HepG2 (cell line): ENCODE results near the gene PIAS1. TPM values are rescaled to one million over a fixed set of nuclear protein-coding genes. Genes with fewer than 3 reads are reported as not detected.

Experiments used
- BCL6 ChIP-seq: IDR thresholded peaks from 2 replicates; pipeline ENCODE4 v1.6.1; 2016; ENCODE audit warnings: missing genetic modification reagents, missing compliant biosample characterization
- CCDC6 ChIP-seq: sonication (generic); formaldehyde crosslinking; IDR thresholded peaks from 2 replicates; pipeline ENCODE4 v1.8.1; 2022; ENCODE audit warnings: mild to moderate bottlenecking, missing genetic modification reagents, moderate library complexity
- KDM5A ChIP-seq: fragments of 200-600 bp; sonication (generic); IDR thresholded peaks from 2 replicates; pipeline ENCODE4 v1.7.0; 2018; ENCODE audit warnings: antibody characterized with exemption, mild to moderate bottlenecking, low read length, borderline replicate concordance
- MXI1 ChIP-seq: IDR thresholded peaks from 3 replicates; pipeline ENCODE4 v1.6.1; 2012; ENCODE audit warnings: low read depth, low read length, inconsistent platforms, borderline replicate concordance
- NFYB ChIP-seq: sonication (generic); formaldehyde crosslinking; IDR thresholded peaks from 2 replicates; pipeline ENCODE4 v1.4.0; 2020; ENCODE audit warnings: missing genetic modification reagents
- RBM39 ChIP-seq: fragments of 200-400 bp; formaldehyde crosslinking; IDR thresholded peaks from one replicate; pipeline ENCODE4 v1.6.1; 2018; ENCODE audit warnings: antibody characterized with exemption, mild to moderate bottlenecking, low read depth, low read length; ENCODE audit not compliant: poor library complexity, severe bottlenecking
- SMC3 ChIP-seq: IDR thresholded peaks from 2 replicates; pipeline ENCODE4 v1.6.1; 2011; ENCODE audit warnings: low read length, improper control_type of control experiment
- SOX6 ChIP-seq, 2 experiments: fragments of 450-650 bp in 1 of 2; sonication (generic) in 1 of 2; formaldehyde crosslinking in 1 of 2; IDR thresholded peaks; 2 replicates each; pipeline versions ENCODE4 v1.4.0 to v1.6.1; 2017 to 2020; ENCODE audit warnings: antibody characterized with exemption in 1 of 2, mild to moderate bottlenecking in 1 of 2, missing genetic modification reagents in 1 of 2
- USF2 ChIP-seq, 2 experiments: sonication (generic) in 1 of 2; formaldehyde crosslinking in 1 of 2; IDR thresholded peaks; 2 replicates each; pipeline versions ENCODE4 v1.5.1 to v1.6.1; 2011 to 2020; ENCODE audit warnings: borderline replicate concordance in 1 of 2, low read depth in 1 of 2, low read length in 1 of 2, mild to moderate bottlenecking in 1 of 2, missing genetic modification reagents in 1 of 2, moderate library complexity in 1 of 2
- ZFP90 ChIP-seq: sonication (generic); formaldehyde crosslinking; IDR thresholded peaks from 2 replicates; pipeline ENCODE4 v1.8.0; 2022; ENCODE audit warnings: missing genetic modification reagents, mild to moderate bottlenecking, inconsistent platforms, borderline replicate concordance
- ZFP91 ChIP-seq: sonication (generic); formaldehyde crosslinking; IDR thresholded peaks from 2 replicates; pipeline ENCODE4 v1.9.0; 2022; ENCODE audit warnings: missing genetic modification reagents, mild to moderate bottlenecking, borderline replicate concordance
- ZHX1 ChIP-seq: sonication (generic); formaldehyde crosslinking; IDR thresholded peaks from 2 replicates; pipeline ENCODE4 v1.8.1; 2022; ENCODE audit warnings: low read depth, mild to moderate bottlenecking, missing genetic modification reagents
- ZNF354B ChIP-seq: sonication (generic); formaldehyde crosslinking; IDR thresholded peaks from 2 replicates; pipeline ENCODE4 v1.8.0; 2022; ENCODE audit warnings: mild to moderate bottlenecking, missing genetic modification reagents
- ZNF430 ChIP-seq: sonication (generic); formaldehyde crosslinking; IDR thresholded peaks from 2 replicates; pipeline ENCODE4 v1.9.0; 2021; ENCODE audit warnings: mild to moderate bottlenecking, missing genetic modification reagents
- polyA plus RNA-seq, 8 experiments: library from polyadenylated mRNA; depleted of rRNA in 3 of 8; stranded (reverse) in 7 of 8; unstranded in 1 of 8; fragments of >200 nt; fragmentation: Illumina TruSeq in 4 of 8; extraction: Trizol in 4 of 8; gene quantifications; 2 replicates each; pipeline versions ENCODE4 v1.2.1 to v1.2.3, GENCODE V29; 2011 to 2016; ENCODE audit warnings: low read depth in 4 of 8, missing spikeins in 1 of 8, mixed read lengths in 1 of 8; ENCODE audit not compliant: insufficient read depth in 1 of 8
- total RNA-seq, 5 experiments: library from RNA; depleted of rRNA; stranded (reverse); fragments of >200 nt; fragmentation: Illumina TruSeq; extraction: Trizol; gene quantifications; 2 replicates each; pipeline ENCODE4 v1.2.3, GENCODE V29; 2016; ENCODE audit warnings: low read depth in 1 of 5
- TF ChIP-seq, protein P1 (sequence below): sonication (generic); formaldehyde crosslinking; IDR thresholded peaks from 2 replicates; pipeline ENCODE4 v1.9.0; 2021; ENCODE audit warnings: missing genetic modification reagents, borderline replicate concordance
- TF ChIP-seq, protein P2 (sequence below): IDR thresholded peaks from 2 replicates; pipeline ENCODE4 v1.6.1; 2016

PIAS1 gene
- total and polyA plus RNA-seq, 2 of the 13 experiments (the other 11 are each of a cell fraction or from before 2014, with no cell fraction given) = 20.7 to 33.7 TPM

DNA sequence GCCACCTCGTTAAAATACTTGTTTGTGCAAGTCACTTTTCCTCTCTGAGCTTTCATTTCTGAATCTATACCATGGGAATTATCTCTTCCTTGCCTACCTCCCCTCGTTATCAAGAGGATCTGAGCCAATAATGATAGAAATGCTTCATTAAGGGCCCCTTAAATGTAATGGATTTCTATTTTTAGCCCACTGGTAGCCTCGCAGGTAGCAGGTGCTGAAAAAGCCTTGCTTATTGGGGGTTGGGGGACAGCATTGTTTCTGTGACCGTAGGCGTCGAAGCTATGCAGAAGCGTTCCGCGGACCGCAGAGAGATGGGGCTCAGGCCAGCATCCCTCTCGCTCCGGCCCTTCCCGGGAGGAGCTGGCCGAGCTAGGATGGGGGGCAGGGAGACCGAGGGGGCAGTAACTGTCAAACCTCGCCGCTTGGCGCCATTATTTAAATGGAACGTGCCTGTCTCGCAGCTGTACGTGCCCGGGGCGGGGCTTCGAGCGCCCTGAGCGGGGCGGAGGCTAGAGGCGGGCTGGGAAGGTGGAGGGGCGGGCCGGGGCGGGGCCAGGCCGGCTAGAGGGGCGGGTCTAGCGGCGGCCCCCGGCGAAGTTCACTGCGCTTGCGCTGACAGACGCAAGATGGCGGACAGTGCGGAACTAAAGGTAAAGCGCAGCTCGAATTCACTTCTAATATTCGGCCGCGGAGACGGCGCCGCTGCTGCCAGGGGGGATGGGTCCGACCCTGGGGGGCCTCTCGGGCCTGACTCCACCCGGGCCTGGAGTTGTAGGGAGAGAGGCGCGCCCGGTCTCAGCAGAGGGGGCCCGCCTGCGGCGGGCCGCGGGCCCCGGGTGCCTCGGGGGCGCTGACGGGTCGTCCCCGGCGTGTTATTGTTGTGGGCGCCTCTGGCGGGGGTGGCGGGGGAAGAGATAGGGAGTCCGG, at the start of gene PIAS1 (continued):
- TF ChIP-seq MXI1 (peak; percentile 80; the same call in 1 of the 3 replicates), SOX6 (IDR thresholded peaks at IDR 0.05) (no peak), SOX6 (CRISPR knock-in tag; IDR thresholded peaks at IDR 0.05) (peak; percentile 33; the same call in 1 of the 2 replicates), SMC3 (no peak), CCDC6 (CRISPR knock-in tag) (0 out of 2 replicates have a peak, but pooled peaks have one; percentile 42), ZFP91 (CRISPR knock-in tag) (peak; percentile 11), ZNF430 (CRISPR knock-in tag) (peak; percentile 73; the same call in 1 of the 2 replicates), ZFP90 (CRISPR knock-in tag) (0 out of 2 replicates have a peak, but pooled peaks have one; percentile 49), KDM5A (peak; percentile 68; the same call in 1 of the 2 replicates), ZNF354B (CRISPR knock-in tag) (peak; percentile 75; the same call in 1 of the 2 replicates), USF2 (IDR thresholded peaks at IDR 0.05; ENCODE audit: low read depth, low read length) (no peak), USF2 (CRISPR knock-in tag; IDR thresholded peaks at IDR 0.05; ENCODE audit: borderline replicate concordance) (peak; percentile 20; the same call in 1 of the 2 replicates), NFYB (CRISPR knock-in tag) (peak; percentile 18; the same call in 1 of the 2 replicates), ZHX1 (CRISPR knock-in tag) (0 out of 2 replicates have a peak, but pooled peaks have one; percentile 54), BCL6 (peak; percentile 4; the same call in 1 of the 2 replicates), RBM39 (peak; percentile 7)
- TF ChIP-seq, protein P1, sequence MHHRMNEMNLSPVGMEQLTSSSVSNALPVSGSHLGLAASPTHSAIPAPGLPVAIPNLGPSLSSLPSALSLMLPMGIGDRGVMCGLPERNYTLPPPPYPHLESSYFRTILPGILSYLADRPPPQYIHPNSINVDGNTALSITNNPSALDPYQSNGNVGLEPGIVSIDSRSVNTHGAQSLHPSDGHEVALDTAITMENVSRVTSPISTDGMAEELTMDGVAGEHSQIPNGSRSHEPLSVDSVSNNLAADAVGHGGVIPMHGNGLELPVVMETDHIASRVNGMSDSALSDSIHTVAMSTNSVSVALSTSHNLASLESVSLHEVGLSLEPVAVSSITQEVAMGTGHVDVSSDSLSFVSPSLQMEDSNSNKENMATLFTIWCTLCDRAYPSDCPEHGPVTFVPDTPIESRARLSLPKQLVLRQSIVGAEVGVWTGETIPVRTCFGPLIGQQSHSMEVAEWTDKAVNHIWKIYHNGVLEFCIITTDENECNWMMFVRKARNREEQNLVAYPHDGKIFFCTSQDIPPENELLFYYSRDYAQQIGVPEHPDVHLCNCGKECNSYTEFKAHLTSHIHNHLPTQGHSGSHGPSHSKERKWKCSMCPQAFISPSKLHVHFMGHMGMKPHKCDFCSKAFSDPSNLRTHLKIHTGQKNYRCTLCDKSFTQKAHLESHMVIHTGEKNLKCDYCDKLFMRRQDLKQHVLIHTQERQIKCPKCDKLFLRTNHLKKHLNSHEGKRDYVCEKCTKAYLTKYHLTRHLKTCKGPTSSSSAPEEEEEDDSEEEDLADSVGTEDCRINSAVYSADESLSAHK (CRISPR knock-in tag) = no peak
- TF ChIP-seq, protein P2, sequence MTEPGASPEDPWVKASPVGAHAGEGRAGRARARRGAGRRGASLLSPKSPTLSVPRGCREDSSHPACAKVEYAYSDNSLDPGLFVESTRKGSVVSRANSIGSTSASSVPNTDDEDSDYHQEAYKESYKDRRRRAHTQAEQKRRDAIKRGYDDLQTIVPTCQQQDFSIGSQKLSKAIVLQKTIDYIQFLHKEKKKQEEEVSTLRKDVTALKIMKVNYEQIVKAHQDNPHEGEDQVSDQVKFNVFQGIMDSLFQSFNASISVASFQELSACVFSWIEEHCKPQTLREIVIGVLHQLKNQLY = no peak
